Measurements from ENCODE around the gene CHERP. TPM values are rescaled to one million over a fixed set of nuclear protein-coding genes. Genes with fewer than 3 reads are reported as not detected.

CHERP gene
- total RNA-seq, 4 donors from 2014 or later = 9.8 to 22.5 (median 12.6) TPM

- no peak for DNase-seq (ENCODE audit: low spot score in 2 of 2)
- Histone ChIP-seq H3K4me1 (no peaks in the 10 kb centered on the region), H3K27me3 (no peaks in the 10 kb centered on the region), H3K9me3 (no peaks in the 10 kb centered on the region), H3K4me3 (no peak overlapping the region), H3K36me3 (peaks cover 24 to 100% (median 78%) of the 10 kb centered on the region in 3 donors), H3K27ac (no peak overlapping the region)
- TF ChIP-seq EP300 (IDR thresholded peaks at IDR 0.05) (no peak), POLR2A (IDR thresholded peaks at IDR 0.05) (no peak)
- WGBS, 2 donors = 82 to 86% methylated on average over 14 of the region's 14 CpGs
Observed at GRCh38 chr19:16527334-16527935, 14.8 kb downstream of the CHERP start.

- Histone ChIP-seq H3K27ac (no peak overlapping the region), H3K9me3 (no peaks in the 10 kb centered on the region), H3K4me3 (no peak overlapping the region), H3K4me1 (no peaks in the 10 kb centered on the region), H3K27me3 (no peaks in the 10 kb centered on the region), H3K36me3 (peaks cover 20 to 100% (median 74%) of the 10 kb centered on the region in 3 donors)
- no peak for TF ChIP-seq CTCF (IDR thresholded peaks at IDR 0.05)
- no peak for TF ChIP-seq POLR2A (IDR thresholded peaks at IDR 0.05)
- no peak for TF ChIP-seq EP300 (IDR thresholded peaks at IDR 0.05)
- 96% methylated on average over 24 to 29 of the region's 29 CpGs for WGBS, 2 donors
- DNase-seq (ENCODE audit: low spot score in 2 of 2) = no peak
Observed at GRCh38 chr19:16525751-16526481, 16.3 kb downstream of the CHERP start.

- TF ChIP-seq POLR2A (IDR thresholded peaks at IDR 0.05) = no peak
- TF ChIP-seq CTCF (IDR thresholded peaks at IDR 0.05) = no peak
- no peak for TF ChIP-seq EP300 (IDR thresholded peaks at IDR 0.05)
- H3K27ac ChIP-seq = no peak overlapping the region
- no peaks in the 10 kb centered on the region for H3K9me3 ChIP-seq
- no peaks in the 10 kb centered on the region for H3K27me3 ChIP-seq
- H3K4me1 ChIP-seq = no peaks in the 10 kb centered on the region
- no peak for DNase-seq (ENCODE audit: low spot score in 2 of 2)
- H3K4me3 ChIP-seq = no peak overlapping the region
- 94 to 95% methylated on average over 50 to 54 of the region's 54 CpGs for WGBS, 2 donors
- H3K36me3 ChIP-seq = peaks cover 18 to 100% (median 74%) of the 10 kb centered on the region in 3 donors
Observed at GRCh38 chr19:16524991-16525734, 17.1 kb downstream of the CHERP start.

- no peak overlapping the region for H3K27ac ChIP-seq
- H3K9me3 ChIP-seq = no peaks in the 10 kb centered on the region
- no peak for DNase-seq (ENCODE audit: low spot score in 2 of 2)
- no peaks in the 10 kb centered on the region for H3K27me3 ChIP-seq
- H3K4me3 ChIP-seq = no peak overlapping the region
- no peak for TF ChIP-seq POLR2A (IDR thresholded peaks at IDR 0.05)
- no peak for TF ChIP-seq CTCF (IDR thresholded peaks at IDR 0.05)
- no peak for TF ChIP-seq EP300 (IDR thresholded peaks at IDR 0.05)
- 91 to 95% methylated on average over 24 to 25 of the region's 25 CpGs for WGBS, 2 donors
- peaks cover 21 to 100% (median 62%) of the 10 kb centered on the region in 3 donors for H3K36me3 ChIP-seq
- no peaks in the 10 kb centered on the region for H3K4me1 ChIP-seq
Observed at GRCh38 chr19:16522559-16523377, 19.5 kb downstream of the CHERP start.

- Histone ChIP-seq H3K36me3 (peaks cover 14 to 100% (median 63%) of the 10 kb centered on the region in 3 donors), H3K4me3 (no peak overlapping the region), H3K27me3 (no peaks in the 10 kb centered on the region), H3K4me1 (no peaks in the 10 kb centered on the region), H3K27ac (no peak overlapping the region), H3K9me3 (no peaks in the 10 kb centered on the region)
- 86 to 94% methylated on average over 10 of the region's 10 CpGs for WGBS, 2 donors
- no peak for DNase-seq (ENCODE audit: low spot score in 2 of 2)
- no peak for TF ChIP-seq CTCF (IDR thresholded peaks at IDR 0.05)
Observed at GRCh38 chr19:16521715-16522289, 20.4 kb downstream of the CHERP start.
